HEK293T (cell line): ENCODE data around the gene FAM83B.

ENCODE experiments used
- CTCF ChIA-PET: fragments of 350-600 bp; formaldehyde crosslinking; extraction: SDS; loops from one replicate; lab custom pipeline; 2021; ENCODE audit warnings: antibody characterized with exemption, inconsistent platforms; lab: Yijun Ruan, JAX
- POLR2A ChIA-PET: fragments of 350-600 bp; formaldehyde crosslinking; extraction: SDS; loops from one replicate; lab custom pipeline; 2020; ENCODE audit warnings: antibody characterized with exemption, inconsistent platforms; lab: Yijun Ruan, JAX
- DNase-seq: peaks from one replicate; pipeline ENCODE4 v3.0.0; 2012; ENCODE audit warnings: mixed read lengths; ENCODE audit errors: extremely low spot score
- ARNT ChIP-seq: fragments of 450-650 bp; IDR thresholded peaks from 2 replicates; pipeline ENCODE4 v1.6.1; 2017; ENCODE audit warnings: mild to moderate bottlenecking
- BHLHE40 ChIP-seq: fragments of 450-650 bp; IDR thresholded peaks from 2 replicates; pipeline ENCODE4 v1.6.1; 2016; ENCODE audit warnings: mild to moderate bottlenecking, moderate library complexity, borderline replicate concordance
- CTBP1 ChIP-seq: fragments of 450-650 bp; IDR thresholded peaks from 2 replicates; pipeline ENCODE4 v1.6.1; 2016; ENCODE audit warnings: borderline replicate concordance
- ELF4 ChIP-seq: fragments of 450-650 bp; IDR thresholded peaks from 2 replicates; pipeline ENCODE4 v1.6.1; 2017; ENCODE audit warnings: antibody characterized with exemption
- FOXA1 ChIP-seq: fragments of 450-650 bp; IDR thresholded peaks from 2 replicates; pipeline ENCODE4 v1.6.1; 2016; ENCODE audit warnings: mild to moderate bottlenecking
- FOXK2 ChIP-seq: fragments of 450-650 bp; IDR thresholded peaks from 2 replicates; pipeline ENCODE4 v1.6.1; 2016; ENCODE audit warnings: mild to moderate bottlenecking
- FOXM1 ChIP-seq: fragments of 450-650 bp; IDR thresholded peaks from 2 replicates; pipeline ENCODE4 v1.6.1; 2017; ENCODE audit warnings: mild to moderate bottlenecking, borderline replicate concordance
- HDGF ChIP-seq: fragments of 450-650 bp; IDR thresholded peaks from 2 replicates; pipeline ENCODE4 v1.6.1; 2017; ENCODE audit warnings: antibody characterized with exemption, borderline replicate concordance
- L3MBTL2 ChIP-seq: fragments of 450-650 bp; conservative IDR thresholded peaks from 2 replicates; pipeline ENCODE4 v1.6.1; 2016; ENCODE audit warnings: mild to moderate bottlenecking
- LEF1 ChIP-seq: fragments of 450-650 bp; IDR thresholded peaks from 2 replicates; pipeline ENCODE4 v1.6.1; 2017; ENCODE audit warnings: mild to moderate bottlenecking, borderline replicate concordance
- NFRKB ChIP-seq: fragments of 450-650 bp; IDR thresholded peaks from 2 replicates; pipeline ENCODE4 v1.6.1; 2016; ENCODE audit warnings: mild to moderate bottlenecking, moderate library complexity
- SP1 ChIP-seq: fragments of 450-650 bp; IDR thresholded peaks from 2 replicates; pipeline ENCODE4 v1.6.1; 2017
- SUZ12 ChIP-seq: fragments of 450-650 bp; IDR thresholded peaks from 2 replicates; pipeline ENCODE4 v1.6.1; 2016; ENCODE audit warnings: mild to moderate bottlenecking
- TARDBP ChIP-seq: fragments of 450-650 bp; IDR thresholded peaks from 2 replicates; pipeline ENCODE4 v1.6.1; 2016
- ZNF384 ChIP-seq: fragments of 450-650 bp; IDR thresholded peaks from 2 replicates; pipeline ENCODE4 v1.6.1; 2016
- TF ChIP-seq, protein P1 (sequence below): fragments of 450-650 bp; IDR thresholded peaks from 2 replicates; pipeline ENCODE4 v1.6.1; 2016

FAM83B gene

DNA sequence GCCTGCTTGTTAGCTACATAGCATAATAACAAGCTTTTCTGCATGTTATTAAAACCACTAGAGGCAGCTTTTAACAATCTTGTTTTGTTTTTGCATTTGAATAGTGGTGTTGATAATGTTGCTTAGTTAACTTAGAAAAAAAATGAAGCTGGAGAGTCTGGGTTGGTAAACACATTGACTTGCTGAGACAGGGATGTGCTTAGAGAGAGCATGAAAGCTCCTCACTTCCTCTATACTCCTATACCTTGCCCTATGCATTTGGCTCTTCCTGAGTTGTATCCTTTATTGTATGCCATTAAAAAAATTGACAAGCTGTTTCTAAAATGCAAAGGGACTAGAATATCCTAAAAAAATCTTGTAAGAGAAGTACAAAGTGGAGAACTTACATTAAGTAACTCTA is 13.6 kb downstream of the FAM83B start:
- no peak for DNase-seq
- ChIA-PET CTCF (interaction anchor here (0.6 to 1.2 kb wide), 3 partner anchors 143 to 874 kb away, joined by 3 to 5 read pairs (median 3); no protein-coding TSS in a partner anchor), POLR2A (interaction anchor here (1.4 kb wide), 1 partner anchor 13 kb away, joined by 6 read pairs; the partner anchor contains the start of gene FAM83B)
- no peak for TF ChIP-seq FOXK2

DNA sequence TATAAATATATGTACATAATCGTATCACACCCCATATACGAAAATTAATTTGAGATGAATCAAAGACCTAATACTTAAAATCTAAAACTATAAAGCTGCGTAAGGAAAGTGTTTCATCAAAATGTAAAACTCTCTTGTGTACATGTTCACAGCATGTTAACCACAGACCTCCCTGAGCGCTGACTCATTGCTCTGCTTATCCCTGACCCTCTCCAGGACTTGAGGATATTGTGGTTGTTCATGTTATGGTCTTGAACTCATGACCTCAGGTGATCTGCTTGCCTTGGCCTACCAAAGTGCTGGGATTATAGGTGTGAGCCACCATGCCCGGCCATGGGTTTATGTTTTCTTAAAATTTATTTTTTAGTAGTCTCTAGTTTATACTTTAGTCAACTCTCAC is 14.2 kb downstream of the FAM83B start:
- ChIA-PET POLR2A (interaction anchor here (1.4 kb wide), 1 partner anchor 14 kb away, joined by 6 read pairs; the partner anchor contains the start of gene FAM83B), CTCF (no interaction called here)
- no peak for DNase-seq
- TF ChIP-seq FOXM1 = no peak
- no peak for TF ChIP-seq ARNT
- no peak for TF ChIP-seq BHLHE40
- TF ChIP-seq HDGF = no peak
- TF ChIP-seq L3MBTL2 = no peak
- no peak for TF ChIP-seq SP1
- no peak for TF ChIP-seq FOXK2
- no peak for TF ChIP-seq TARDBP
- no peak for TF ChIP-seq CTBP1
- TF ChIP-seq LEF1 = no peak
- TF ChIP-seq FOXA1 = no peak
- TF ChIP-seq, protein P1, sequence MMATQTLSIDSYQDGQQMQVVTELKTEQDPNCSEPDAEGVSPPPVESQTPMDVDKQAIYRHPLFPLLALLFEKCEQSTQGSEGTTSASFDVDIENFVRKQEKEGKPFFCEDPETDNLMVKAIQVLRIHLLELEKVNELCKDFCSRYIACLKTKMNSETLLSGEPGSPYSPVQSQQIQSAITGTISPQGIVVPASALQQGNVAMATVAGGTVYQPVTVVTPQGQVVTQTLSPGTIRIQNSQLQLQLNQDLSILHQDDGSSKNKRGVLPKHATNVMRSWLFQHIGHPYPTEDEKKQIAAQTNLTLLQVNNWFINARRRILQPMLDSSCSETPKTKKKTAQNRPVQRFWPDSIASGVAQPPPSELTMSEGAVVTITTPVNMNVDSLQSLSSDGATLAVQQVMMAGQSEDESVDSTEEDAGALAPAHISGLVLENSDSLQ = no peak
- no peak for TF ChIP-seq SUZ12
- no peak for TF ChIP-seq NFRKB
- no peak for TF ChIP-seq ZNF384

DNA sequence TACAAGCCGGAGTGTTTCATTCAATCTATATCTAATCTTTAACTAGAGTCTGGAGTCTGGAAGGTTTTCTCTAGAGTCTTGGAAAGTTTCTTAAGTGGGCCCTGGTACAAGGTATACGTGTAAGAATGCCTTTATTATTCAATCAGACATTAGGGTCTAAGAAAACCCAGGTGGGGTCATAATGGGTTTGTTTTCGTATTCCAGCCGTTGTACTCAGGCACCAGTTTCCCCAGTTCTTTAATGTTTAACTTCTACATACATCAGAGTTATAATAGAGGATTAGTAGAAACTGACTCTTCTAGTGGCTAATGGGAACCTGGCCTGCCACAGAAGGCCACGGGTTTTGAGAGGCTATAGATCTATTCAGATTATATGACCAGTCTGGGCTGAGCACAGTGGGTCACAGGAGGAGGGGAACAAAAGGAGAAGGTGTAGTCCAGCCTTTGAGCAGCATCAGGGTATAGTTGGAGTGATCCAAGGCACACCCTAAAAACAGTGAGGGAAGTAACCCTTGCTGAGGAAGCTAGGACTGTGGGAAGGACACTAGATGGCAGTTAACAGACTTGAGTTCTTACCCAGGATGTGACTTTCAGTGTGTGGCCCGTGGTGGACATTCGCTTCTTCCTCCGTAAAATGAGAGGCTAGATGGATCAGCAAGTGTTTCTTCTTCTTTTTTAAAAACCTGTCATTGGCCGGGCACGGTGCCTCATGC is 15.5 kb downstream of the FAM83B start:
- no peak for DNase-seq
- TF ChIP-seq LEF1 = no peak
- no peak for TF ChIP-seq ZNF384
- TF ChIP-seq TARDBP = no peak
- TF ChIP-seq ELF4 = no peak
- TF ChIP-seq SUZ12 = no peak
- TF ChIP-seq BHLHE40 = no peak
- CTCF ChIA-PET = no interaction called here
- POLR2A ChIA-PET = no interaction called here

DNA sequence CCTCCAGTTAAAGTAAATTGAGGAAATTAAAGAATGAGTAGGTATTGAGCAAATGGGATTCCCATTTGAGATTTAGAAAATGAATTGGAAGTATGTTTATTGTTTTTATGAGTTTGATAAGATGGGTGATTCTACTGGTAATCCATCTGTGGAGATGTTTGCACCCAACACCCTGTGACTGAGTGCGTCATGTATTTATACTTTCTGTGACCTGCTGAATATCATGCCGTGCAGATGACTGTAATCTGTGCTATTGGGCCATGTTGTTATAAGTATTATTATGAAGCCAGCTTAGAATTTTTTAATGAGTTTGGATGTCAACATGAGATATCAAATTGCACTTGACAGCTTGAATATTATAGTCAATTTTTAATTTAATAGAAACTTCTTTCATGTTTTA is 17.7 kb downstream of the FAM83B start:
- ChIA-PET POLR2A (no interaction called here), CTCF (no interaction called here)
- no peak for DNase-seq
- TF ChIP-seq, protein P1 = no peak
- TF ChIP-seq FOXM1 (no peak), CTBP1 (no peak), TARDBP (no peak), BHLHE40 (no peak), ELF4 (no peak), ZNF384 (no peak), HDGF (no peak)

DNA sequence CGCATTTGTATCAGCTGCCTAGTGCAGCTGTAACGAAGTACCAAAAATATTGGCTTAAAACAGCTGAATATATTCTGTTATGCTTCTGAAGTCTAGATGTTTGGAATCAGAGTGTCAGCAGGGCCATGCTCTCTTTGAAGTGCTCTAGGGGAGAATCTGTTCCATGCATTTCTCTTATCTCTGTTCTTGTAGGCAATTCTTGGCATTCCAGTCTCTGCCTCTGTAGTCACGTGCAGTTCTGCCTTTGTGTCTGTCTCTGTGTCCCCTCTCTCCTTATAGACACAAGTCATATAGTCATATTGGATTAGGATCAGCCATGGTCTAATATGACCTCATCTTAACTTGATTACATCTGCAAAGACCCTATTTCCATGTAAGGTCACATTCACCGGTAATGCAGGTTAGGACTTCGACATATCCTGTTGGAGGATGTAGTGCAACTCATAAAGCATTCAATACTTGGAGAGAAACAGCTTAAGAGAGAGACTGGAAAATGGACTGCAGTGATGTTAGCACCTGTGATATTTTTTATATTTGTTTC is 18.6 kb downstream of the FAM83B start:
- ChIA-PET CTCF (interaction anchor here (0.7 kb wide), 1 partner anchor 65 kb away, joined by 3 read pairs; no protein-coding TSS in a partner anchor), POLR2A (no interaction called here)
- DNase-seq = no peak
- TF ChIP-seq ARNT = no peak
- TF ChIP-seq ZNF384 = no peak
- TF ChIP-seq TARDBP = no peak
- TF ChIP-seq NFRKB = no peak

DNA sequence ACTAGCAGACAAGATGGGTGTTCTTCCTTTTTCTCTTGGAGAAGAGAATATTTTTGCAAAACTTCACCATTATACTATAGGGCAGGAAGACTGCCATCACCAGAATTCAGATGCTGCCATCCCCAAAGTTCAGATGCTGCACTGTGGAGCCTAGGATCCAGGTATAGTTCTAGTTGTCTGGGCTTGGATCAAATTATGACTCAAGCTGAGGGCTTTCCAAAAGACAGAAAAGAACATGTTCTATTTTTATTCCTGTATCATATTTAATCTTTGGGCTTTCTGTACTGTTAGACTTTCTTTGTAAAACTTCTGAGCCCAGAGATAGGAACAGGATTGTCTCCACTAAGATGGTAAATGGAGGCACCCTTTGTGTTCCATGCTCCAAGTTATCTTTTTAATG is 22.0 kb downstream of the FAM83B start:
- ChIA-PET CTCF (no interaction called here), POLR2A (no interaction called here)
- no peak for DNase-seq
- TF ChIP-seq ARNT = no peak

DNA sequence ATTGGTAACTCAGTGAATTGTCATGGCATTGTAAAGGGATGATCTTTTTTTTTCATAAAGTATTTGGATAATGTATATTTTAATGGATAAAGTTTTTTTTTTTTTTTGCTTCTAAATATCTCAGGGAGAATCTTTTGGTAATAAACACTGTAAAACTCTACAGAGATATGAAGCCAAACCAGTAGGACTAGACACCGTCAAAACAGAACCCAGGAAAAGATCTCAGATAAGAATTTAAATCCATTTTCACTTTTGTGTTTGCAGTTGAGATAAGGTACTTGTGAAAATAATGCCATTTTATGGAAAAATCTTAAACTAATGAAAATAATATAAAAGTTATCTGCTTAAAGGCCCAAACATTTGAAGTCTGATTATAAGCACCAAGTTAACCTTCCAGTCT is 27.0 kb downstream of the FAM83B start:
- POLR2A ChIA-PET = no interaction called here
- CTCF ChIA-PET = no interaction called here
- no peak for DNase-seq
- TF ChIP-seq FOXK2 (no peak), HDGF (no peak), FOXM1 (no peak), ZNF384 (no peak), ELF4 (no peak), SUZ12 (no peak), ARNT (no peak), L3MBTL2 (no peak), BHLHE40 (no peak), SP1 (no peak)
- TF ChIP-seq, protein P1 = no peak
